GM18507 (cell line): ENCODE results near the gene ATP12A.

Source experiments
- DNase-seq: peaks from one replicate; pipeline ENCODE4 v3.0.0; 2011; ENCODE audit warnings: low read depth; ENCODE audit not compliant: insufficient read length; ENCODE audit errors: extremely low spot score
- FAIRE-seq: peaks from 2 replicates; lab custom pipeline; 2011; peaks lifted over from hg19 to GRCh38; lab: Jason Lieb, UNC

Gene ATP12A

GRCh38 chr13:24683838-24684599 lies 3.8 kb downstream of the ATP12A start:
- FAIRE-seq (peak; percentile 77), DNase-seq (peak; percentile 66)

DNA sequence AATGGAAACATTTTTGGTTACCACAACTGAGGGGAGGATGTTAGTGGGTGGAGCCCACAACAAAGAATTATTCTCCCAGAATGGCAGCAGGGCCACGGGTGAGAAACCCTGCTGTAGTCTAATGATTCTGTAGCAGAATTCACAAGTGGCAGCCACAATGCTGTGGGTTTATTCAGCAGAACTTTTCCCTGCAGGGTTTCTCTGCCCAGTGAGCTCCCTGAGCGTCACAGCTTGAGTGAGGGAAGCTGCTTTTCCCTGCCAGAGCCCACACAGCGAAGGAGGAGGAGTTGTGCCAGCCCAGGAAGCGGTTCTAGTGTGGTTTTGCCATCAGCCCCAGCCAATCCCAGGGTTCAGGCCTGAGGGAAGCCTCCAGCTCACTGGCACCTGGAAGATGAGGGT lies 4.4 kb downstream of the ATP12A start:
- FAIRE-seq (peak; percentile 9), DNase-seq (no peak)

- FAIRE-seq (no peak), DNase-seq (no peak)
Observed at GRCh38 chr13:24685314-24685713, 5.1 kb downstream of the ATP12A start.

DNA sequence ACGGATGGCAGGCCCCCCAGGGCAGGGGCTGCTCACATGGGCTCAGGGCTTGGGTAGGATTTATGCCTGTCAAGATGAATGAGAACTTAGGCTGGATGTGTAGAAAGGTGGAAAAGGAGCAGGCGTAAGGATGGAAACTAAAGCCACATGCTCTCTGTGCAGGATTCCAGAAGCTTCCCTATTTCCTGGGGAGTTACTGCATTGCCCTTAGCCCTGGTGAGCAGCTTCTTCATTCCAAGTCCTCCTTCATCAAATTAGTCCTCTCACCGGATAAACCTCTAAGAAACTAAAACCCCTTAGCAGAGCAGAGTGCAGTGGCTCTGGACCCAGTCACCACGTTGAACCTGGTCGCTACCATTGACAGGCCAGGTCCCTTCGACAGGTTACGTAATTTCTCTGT lies 7.4 kb downstream of the ATP12A start:
- no peak for FAIRE-seq
- DNase-seq, result no peak

DNA sequence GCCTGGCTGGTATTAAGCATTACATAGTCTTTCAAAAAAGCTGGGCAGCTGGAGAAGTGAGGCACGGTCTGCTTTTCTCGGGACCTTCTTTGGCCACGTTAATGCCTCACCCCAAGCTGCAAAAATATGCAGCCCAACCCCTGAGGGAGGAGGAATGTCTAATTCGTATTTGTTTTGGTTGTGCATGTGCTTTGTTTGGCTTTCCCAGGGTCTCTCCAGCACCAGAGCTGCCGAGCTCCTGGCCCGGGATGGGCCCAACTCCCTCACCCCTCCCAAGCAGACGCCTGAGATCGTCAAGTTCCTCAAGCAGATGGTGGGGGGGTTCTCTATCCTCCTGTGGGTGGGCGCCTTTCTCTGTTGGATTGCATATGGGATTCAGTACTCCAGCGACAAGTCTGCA lies 7.9 kb downstream of the ATP12A start:
- FAIRE-seq (no peak), DNase-seq (no peak)

DNA sequence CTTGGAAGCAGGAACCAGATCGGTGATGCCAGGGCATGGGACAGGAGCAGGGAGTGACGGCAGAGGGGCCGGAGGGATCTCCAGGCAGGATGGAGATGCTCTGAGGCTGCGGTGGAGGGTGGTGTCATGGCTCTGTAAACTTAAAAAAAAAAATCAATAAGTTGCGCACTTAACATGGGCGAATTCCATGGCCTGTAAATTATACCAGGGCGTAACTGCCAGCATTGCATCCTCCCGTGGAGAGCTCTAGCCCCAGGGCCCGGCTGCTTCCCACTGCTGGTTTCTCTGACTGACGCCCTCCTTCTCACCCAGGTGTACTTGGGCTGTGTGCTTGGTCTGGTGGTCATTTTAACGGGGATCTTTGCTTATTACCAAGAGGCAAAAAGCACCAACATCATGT lies 8.7 kb downstream of the ATP12A start:
- DNase-seq (no peak), FAIRE-seq (no peak)

DNA sequence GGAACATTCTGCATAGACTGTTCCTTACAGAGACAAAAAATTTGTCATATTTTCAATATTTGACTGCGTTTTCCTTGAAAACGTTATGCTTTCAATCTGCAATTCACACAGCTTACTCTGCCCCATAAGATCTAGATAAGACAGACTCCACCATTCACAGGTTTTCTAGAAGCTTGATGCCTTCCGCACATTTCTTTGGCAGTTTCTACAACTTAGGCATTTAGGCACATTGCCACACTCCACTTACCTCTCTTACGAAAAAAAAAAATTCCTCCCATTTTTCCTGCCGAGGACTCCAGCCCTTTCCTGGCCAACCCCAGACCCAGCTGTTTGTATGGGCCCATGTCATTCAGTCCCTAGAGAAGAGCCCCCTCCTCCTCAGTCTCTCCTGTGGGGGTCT lies 11.2 kb downstream of the ATP12A start:
- FAIRE-seq (no peak), DNase-seq (no peak)

DNA sequence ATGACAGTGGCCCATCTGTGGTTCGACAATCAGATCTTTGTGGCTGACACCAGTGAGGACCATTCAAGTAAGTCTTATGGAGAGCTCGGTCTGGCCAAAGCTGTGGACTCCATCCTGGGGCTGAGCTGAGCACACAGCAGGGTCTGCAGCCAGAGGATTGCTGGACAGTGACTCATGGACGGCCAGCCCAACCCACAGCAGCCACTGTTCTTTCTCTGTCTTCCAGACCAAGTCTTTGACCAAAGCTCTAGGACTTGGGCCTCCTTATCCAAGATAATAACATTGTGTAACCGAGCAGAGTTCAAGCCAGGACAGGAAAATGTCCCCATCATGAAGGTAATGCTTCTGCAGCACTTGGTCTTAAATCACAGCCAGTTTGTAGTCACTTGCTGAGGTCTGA lies 12.4 kb downstream of the ATP12A start:
- FAIRE-seq, result no peak
- DNase-seq, result no peak

DNA sequence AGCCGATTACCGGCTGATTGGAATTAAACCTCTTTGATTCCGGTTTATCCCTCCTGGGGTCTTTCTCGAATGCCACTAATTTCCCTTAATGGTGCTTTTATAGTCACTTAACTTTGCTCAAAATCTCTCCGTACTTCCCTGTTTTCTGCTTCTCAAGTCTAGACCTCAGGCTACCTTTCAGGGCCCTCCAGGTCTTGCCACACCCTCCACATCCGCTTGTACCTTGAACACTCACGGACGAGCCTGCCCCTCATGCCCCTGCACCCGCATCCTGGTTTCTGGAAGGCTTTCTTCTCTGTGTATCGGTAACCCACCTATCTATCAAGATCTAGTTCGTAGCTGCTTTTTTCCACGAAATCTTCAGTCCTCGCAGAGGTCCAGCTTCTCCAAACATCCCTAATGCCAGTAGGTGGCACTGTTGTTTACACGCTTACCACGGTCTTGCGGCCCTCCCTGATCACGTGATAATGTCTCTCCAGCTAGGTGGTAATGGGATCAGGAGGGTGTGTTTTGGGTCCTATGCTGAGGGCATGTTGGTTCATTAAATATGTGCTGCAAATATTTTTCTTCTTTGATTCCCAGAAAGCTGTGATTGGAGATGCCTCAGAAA lies 13.8 kb downstream of the ATP12A start:
- FAIRE-seq, result peak; percentile 89
- DNase-seq, result peak; percentile 62

DNA sequence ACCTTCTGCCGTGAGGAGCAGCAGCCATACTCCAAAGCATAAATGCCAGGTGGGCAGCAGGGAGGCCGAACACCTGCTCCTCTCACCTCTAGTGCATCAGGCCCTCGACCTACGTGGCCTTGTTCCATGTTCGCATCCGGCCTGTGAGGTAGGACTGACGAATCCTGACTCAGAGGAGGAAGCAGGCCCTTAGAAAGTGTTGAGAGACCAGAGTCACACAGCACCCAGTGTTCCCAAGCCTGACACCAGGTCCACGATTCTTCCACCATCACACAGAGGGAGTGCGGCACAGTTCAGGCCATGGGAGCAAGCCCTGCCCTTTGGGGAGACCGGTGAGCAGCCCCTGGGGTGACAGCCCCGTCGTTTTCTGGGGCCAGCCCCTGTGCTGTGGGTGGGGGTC lies 14.7 kb downstream of the ATP12A start:
- no peak for FAIRE-seq
- DNase-seq, result no peak

- FAIRE-seq, result no peak
- DNase-seq, result no peak
Observed at GRCh38 chr13:24698686-24699085, 18.5 kb downstream of the ATP12A start.

- FAIRE-seq, result no peak
- no peak for DNase-seq
Observed at GRCh38 chr13:24699541-24699940, 19.3 kb downstream of the ATP12A start.

DNA sequence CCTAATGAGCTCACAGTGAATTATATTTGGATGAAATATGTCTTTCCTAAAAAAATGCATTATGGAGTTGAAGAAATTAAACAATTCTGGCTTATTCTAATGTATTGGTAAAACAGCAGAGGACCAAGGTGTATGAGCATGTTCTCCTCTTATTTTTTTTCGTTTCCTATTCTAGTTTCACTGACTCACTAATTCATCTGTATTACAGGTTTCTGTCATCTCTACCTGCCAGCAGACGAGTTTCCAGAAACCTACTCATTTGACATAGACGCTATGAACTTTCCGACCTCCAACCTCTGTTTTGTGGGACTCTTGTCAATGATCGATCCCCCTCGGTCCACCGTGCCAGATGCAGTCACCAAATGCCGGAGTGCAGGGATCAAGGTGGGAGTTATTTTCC lies 20.3 kb downstream of the ATP12A start:
- DNase-seq (no peak), FAIRE-seq (no peak)

DNA sequence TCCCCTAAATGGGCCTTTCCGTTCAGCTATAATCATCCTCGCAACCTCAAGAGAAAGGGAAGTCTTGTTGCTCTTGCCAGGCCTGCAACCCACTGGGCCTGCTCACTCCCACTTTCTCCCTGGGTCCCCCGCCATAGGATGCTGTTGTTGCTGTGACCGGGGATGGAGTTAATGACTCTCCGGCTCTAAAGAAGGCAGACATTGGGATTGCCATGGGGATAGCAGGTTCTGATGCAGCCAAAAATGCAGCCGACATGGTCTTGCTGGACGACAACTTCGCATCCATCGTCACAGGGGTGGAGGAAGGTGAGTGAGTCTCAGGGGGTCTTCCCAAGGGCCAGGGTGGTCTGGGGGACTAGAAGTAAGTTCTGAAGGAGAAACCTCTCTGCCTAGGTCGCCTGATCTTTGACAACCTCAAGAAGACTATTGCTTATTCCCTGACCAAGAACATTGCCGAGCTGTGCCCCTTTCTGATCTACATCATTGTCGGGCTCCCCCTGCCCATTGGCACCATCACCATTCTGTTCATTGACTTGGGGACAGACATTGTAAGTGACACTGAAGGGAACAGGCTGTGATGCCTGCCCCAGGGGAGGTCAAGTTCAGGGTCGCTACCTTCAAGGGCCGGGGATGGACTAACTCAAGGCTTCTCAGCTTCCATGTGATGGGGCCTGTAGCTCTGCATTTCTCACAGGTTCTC lies 26.8 kb downstream of the ATP12A start:
- no peak for DNase-seq
- FAIRE-seq, result no peak

- DNase-seq, result peak; percentile 14
- peak; percentile 53 for FAIRE-seq
Observed at GRCh38 chr13:24709186-24709913, 29.1 kb downstream of the ATP12A start.

DNA sequence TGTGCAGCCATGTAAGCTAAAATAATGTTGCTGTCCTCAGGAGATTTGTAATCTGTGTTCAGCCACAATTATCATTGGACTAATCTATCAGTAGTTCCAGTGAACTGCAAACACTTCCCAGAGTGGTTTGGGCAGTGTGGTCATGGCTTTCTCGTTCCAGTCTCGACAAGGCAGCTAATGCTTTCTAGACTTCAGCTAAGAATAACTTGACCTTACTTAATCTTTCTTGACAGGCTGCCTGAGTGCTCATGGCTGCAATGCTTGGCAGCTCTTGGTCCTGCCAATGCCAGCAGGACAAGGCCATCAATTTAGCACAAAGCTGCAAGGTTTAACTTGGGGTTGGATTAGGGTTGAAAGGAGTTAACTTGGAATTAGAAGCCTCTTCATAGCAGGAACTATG lies 32.8 kb downstream of the ATP12A start:
- DNase-seq (no peak), FAIRE-seq (no peak)

DNA sequence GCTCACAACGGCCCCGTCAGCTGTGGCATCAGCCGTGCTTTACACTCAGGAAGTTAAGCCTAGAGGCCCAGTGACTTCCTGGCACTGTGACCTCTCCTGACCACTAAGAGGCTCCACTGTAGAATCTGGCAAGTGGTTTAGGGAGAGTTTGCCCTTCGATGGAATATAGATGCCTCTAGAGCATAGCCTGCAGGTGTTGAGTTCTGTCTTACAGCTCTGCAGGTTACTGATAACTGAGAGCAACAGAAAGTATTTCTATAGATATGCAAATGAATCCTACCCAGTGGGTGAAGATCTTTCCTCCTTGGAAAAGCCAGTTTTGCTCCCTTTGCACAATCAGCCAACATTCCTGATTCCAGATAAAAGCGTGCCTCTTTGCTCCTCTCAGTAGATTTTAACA lies 35.8 kb downstream of the ATP12A start:
- DNase-seq (no peak), FAIRE-seq (no peak)

DNA sequence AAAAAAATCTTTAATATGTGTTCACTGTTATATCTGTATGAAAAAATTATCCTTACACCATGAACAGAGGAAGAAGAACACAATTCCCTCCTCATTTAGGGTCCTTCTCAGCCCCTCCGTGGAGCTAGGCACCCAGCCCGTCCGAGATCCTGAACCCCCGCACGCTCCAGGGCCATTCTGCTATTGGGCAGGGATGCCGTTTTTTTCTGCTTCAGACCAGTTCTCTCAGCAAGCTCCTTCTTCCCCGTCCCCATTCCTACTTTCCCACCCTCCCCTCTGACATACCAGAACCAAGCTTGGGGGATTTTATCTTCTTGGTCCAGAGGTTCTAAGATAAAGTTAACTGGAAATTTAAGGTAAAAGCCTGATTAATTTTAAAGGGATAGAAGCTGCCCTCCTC lies 36.2 kb downstream of the ATP12A start:
- FAIRE-seq (no peak), DNase-seq (no peak)

DNA sequence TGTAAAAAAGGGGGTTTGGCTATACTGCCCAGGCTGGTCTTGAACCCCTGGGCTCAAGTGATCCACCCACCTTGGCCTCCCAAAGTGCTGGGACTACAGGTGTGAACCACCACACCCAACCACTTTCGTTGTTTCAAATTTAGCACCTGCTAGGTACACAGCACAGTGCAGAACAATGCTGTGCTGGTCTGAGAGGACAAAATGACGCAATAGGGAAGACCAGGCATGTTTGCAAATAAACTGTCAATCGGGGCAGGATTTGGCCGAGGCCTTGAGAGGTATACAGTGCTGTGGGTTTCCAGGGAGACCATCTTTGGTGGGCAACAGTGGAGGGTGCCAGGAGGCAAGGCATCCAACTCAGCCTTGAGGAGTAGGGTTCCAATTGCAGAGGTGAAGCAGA lies 37.0 kb downstream of the ATP12A start:
- DNase-seq (no peak), FAIRE-seq (no peak)
